Measurements from ENCODE around the gene HAPLN1.

DNA sequence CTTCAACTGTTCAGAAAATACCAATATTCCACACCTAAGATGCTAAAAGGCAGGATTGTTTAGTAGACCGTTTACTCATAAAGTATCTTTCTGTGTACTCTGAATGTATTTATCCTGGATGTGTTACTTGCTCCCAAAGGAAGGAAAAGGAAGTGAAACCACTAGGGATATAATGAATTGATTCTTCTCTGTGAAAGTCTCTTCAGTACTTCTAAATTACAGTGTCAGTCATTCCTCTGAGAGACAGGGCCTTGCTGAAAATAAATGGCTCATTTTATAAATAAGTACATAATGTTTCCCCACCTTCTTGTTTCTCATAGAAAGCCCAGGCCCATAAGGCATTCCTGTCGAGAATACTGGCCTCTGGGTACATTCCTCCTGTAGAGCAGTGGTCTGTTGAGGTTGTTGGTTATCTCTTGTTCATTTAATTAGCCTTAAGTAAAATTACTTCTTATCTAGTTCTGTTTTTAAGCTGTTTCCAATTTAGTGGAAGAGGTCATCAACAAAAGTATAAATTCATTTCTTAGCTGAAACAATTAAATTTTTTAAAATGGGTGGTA is 1.6 kb downstream of the HAPLN1 start:
- TF ChIP-seq EP300 (IDR thresholded peaks at IDR 0.05; ENCODE audit: borderline replicate concordance): no peak
- TF ChIP-seq CEBPB (IDR thresholded peaks at IDR 0.05): no peak
- no peak for TF ChIP-seq FOXM1 (IDR thresholded peaks at IDR 0.05; ENCODE audit: borderline replicate concordance, low read depth)
- no peak for TF ChIP-seq YY1 (IDR thresholded peaks at IDR 0.05; ENCODE audit: low read depth)
- TF ChIP-seq TAF1 (IDR thresholded peaks at IDR 0.05; ENCODE audit: low read depth): no peak
- TF ChIP-seq TCF12 (IDR thresholded peaks at IDR 0.05; ENCODE audit: low read depth): no peak
- TF ChIP-seq MAX (IDR thresholded peaks at IDR 0.05): no peak
- no peak for TF ChIP-seq RAD21 (IDR thresholded peaks at IDR 0.05; ENCODE audit: low read depth)
- no peak for TF ChIP-seq NFIC (IDR thresholded peaks at IDR 0.05)

Data from Ishikawa (cell line).